GM18868 (cell line): ENCODE data around the gene RPS3.
A peak's percentile ranks its signal among the peaks of the same experiment; 100 is the strongest.
"Not testable (repeated sequence)": the region's sequence is repeated elsewhere in the genome, so short reads cannot be mapped to it uniquely, and the experiment has no call there.

Experiments
- ATAC-seq: cut with Tn5 transposase; IDR thresholded peaks from one replicate; pipeline ENCODE4 v1.9.1; 2021; ENCODE audit warnings: mild to moderate bottlenecking, moderate library complexity; ENCODE audit not compliant: unreplicated experiment

RPS3 gene

GRCh38 chr11:75399344-75400145 lies at the start of gene RPS3:
Gene RPS3, plus strand, starts transcription at chr11:75399518. Its CDS starts 30 bp downstream, at chr11:75399548.
- peak; percentile 90 for ATAC-seq

GRCh38 chr11:75349521-75350116 lies 49.7 kb upstream of the RPS3 start:
- no peak for ATAC-seq

- ATAC-seq: no peak
These were observed 49.1 kb upstream of the RPS3 start for GRCh38 chr11:75350122-75350742.

GRCh38 chr11:75350743-75351540 lies 48.4 kb upstream of the RPS3 start:
- ATAC-seq: no peak

- ATAC-seq: no peak
These were observed 47.9 kb upstream of the RPS3 start, which contains the start of gene ARRB1 for GRCh38 chr11:75351541-75351790. Gene ARRB1, minus strand, starts transcription at chr11:75351661. Its CDS starts 54 bp downstream, at chr11:75351607.

GRCh38 chr11:75351791-75352587 lies 47.3 kb upstream of the RPS3 start:
- ATAC-seq: no peak

GRCh38 chr11:75352588-75353206 lies 46.6 kb upstream of the RPS3 start:
- no peak for ATAC-seq

GRCh38 chr11:75355051-75355450 lies 44.3 kb upstream of the RPS3 start:
- no peak for ATAC-seq

- no peak for ATAC-seq
These were observed 42.7 kb upstream of the RPS3 start for GRCh38 chr11:75356613-75357012.

GRCh38 chr11:75362285-75362684 lies 37.0 kb upstream of the RPS3 start:
- not testable (repeated sequence) for ATAC-seq

- ATAC-seq: no peak
These were observed 33.6 kb upstream of the RPS3 start for GRCh38 chr11:75365711-75366181.

GRCh38 chr11:75366826-75367225 lies 32.5 kb upstream of the RPS3 start:
- not testable (repeated sequence) for ATAC-seq

GRCh38 chr11:75369560-75370255 lies 29.6 kb upstream of the RPS3 start:
- ATAC-seq: no peak

- no peak for ATAC-seq
These were observed 27.1 kb upstream of the RPS3 start for GRCh38 chr11:75371949-75372876.

GRCh38 chr11:75373201-75373600 lies 26.1 kb upstream of the RPS3 start:
- no peak for ATAC-seq

GRCh38 chr11:75374646-75375045 lies 24.7 kb upstream of the RPS3 start:
- no peak for ATAC-seq

GRCh38 chr11:75375626-75376025 lies 23.7 kb upstream of the RPS3 start:
- ATAC-seq: no peak

GRCh38 chr11:75376175-75376574 lies 23.1 kb upstream of the RPS3 start:
- ATAC-seq: no peak
